ENCODE results near the gene CES3.
"Not testable (repeated sequence)": the region's sequence is repeated elsewhere in the genome, so short reads cannot be mapped to it uniquely, and the experiment has no call there.

Gene CES3

DNA sequence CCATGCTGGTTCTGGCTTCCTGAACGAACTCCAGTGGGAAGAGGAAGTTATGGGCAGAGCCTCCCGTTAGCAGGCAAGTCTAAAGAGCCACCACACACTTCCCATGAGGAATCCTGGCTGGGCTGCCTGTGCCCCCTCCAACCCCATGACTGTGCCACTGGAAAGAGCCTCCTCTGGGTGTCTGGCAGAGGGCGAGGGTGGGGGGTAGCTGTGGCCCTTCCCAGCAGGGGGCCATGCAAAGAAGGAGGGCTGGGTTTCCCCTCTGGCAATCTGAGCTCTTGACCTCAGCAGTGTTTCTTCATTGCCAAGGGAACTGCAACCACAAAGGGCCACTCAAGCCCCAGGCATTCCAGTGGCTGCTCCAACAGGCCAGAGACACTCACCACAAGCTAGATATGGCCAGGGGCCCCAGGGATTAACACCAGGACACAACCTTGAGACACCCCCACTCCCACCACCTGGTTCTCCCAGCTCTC, 34.1 kb upstream of the CES3 start:
- DNase-seq, result no peak

DNA sequence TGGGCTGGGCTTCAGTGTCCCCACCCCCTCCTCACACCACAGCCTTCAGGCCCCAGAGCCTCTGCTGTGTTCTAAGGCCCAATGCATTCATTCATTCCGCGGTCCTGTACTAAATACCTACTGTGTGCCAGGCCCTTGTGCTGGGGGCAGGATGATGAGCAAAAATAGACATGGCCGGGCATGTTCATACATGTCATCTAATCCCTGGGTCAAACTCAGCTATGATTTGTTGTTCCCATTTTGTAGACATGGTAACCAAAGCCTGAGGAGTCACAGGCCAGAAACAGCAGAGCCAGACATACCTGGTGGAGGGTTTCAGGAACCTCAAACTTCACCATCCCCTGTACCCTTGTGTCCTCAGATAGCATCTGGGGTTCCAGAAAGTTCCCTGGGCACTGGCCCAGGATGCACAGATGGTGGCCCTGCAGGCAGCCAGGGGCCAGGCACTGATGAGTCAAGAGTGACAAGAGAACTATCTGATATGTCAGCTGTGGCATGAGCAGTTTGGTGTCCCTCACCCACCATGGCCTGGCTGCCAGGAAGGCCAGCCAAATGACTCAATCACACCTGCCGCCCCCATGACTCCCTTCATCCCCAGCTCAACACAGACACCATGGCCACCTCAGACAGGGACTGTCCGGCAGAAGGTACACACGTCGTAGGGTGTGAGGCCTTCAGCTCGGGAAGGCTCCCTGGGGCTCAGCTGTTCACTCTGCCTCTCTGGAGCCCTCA, 33.0 kb upstream of the CES3 start:
- no peak for DNase-seq

GRCh38 chr16:66928702-66929388, 32.2 kb upstream of the CES3 start:
- no peak for DNase-seq

- no peak for DNase-seq
Measured at GRCh38 chr16:66930189-66930588, 30.9 kb upstream of the CES3 start.

DNA sequence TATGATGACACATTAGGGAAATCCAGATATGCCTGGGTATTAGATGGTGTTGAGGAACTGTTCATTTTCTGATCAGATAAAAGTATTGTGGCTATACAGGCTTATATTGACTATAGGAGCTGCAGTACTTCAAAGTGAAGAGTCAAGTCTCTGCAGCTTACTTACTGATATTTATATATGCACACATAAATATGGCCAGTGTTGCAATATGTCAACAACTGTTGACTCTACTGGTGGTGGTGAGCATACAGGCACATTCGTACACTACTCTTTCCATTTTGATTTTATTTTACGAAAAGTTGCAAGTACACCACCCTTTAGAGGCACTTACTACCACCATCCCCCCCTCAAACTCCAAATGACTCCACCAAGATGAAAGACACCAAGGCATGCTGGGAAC, 29.4 kb upstream of the CES3 start:
- DNase-seq, result no peak

- DNase-seq, result no peak
Measured at GRCh38 chr16:66932076-66932475, 29.0 kb upstream of the CES3 start.

- no peak for DNase-seq
Measured at GRCh38 chr16:66933776-66934137, 27.3 kb upstream of the CES3 start.

DNA sequence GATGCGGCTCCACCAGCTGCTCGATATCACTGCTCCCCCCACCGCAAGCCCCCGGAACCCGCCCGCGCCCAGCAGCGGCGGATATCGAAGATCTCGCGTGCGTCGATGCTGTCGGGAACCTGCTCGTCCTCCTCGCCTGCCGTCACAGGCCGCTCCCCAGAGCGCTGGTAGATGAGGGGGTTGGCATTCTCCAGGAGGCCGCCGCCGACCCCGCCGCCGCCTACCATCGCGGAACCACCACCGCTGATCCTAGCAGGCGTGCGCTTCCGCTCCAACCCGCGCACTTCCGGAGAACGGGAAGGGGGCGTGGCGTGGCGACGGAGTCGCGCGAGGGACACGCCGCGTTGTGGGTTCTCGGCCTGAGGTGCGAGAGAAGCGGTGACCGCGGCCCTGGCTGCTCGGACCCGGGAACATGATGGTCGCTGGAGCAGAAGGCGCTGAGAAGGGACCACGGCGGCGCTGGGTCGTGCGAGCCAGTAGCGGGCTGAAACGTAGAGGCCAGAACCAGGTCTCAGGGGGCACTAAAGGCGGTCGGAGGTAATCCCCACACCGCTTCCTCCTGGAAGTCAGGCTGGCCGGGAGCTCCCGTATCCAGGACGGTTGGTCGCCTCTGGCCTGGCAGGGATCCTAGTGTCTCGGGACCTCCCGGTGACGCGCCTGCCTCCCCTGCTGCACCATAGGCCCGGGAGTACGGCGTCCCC, 26.8 kb upstream of the CES3 start, which contains the start of gene CIAO2B:
Gene CIAO2B, minus strand, starts transcription at position 265 of the 701 bp plus-strand sequence. Its CDS starts 38 bp downstream, at position 227.
- DNase-seq, result no peak

DNA sequence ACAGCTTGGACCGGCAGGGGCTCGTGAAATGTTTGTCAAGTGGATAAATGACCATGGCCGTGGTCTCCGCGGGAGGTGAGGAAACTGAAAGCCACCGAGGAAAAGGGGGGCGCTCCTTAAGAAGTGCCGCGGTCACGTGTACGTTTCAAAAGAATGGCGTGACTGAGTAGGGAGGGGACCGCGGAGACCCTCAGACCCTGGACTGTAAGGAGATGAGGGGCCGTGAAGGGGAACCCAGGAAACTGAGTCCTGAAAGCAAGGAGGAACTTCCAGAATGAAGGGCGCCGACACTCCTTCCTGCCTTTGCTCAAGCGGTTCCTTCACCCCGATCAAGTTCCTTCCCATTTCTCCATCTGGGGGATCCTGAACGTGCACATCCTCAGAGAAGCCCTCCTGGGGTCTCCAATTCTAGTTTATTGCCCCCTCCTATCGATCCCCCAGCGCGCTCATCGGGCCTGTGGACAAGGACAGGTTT, 26.2 kb upstream of the CES3 start:
- DNase-seq, result not testable (repeated sequence)

- no peak for DNase-seq
Measured at GRCh38 chr16:66935314-66936011, 25.6 kb upstream of the CES3 start, which contains the start of gene CES2. CES2 (plus strand) TSS chr16:66935516; CDS start chr16:66935636, 120 bp downstream.

- no peak for DNase-seq
Measured at GRCh38 chr16:66936462-66936861, 24.6 kb upstream of the CES3 start.

GRCh38 chr16:66936889-66937554, 24.0 kb upstream of the CES3 start:
- DNase-seq, result no peak

GRCh38 chr16:66937725-66938337, 23.2 kb upstream of the CES3 start:
- no peak for DNase-seq

DNA sequence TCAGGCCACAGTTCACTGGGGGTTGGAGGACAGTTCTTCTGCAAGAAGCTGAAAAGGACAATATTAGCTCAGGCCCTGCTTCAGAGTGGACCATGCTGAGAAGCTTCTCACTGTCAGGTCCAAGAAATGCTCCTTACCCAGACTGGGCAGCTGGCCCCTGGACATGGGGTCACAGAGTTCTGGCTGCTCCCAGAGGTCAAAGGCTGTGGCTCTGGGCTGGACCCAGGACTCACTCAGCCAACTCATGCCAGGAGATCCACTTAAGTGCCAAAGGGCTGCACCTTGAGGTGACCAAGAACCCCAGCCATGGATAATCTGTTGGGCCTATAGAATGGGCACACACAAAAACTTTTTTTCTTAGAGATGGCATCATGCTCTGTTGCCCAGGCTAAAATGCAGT, 21.7 kb upstream of the CES3 start:
- DNase-seq, result no peak

DNA sequence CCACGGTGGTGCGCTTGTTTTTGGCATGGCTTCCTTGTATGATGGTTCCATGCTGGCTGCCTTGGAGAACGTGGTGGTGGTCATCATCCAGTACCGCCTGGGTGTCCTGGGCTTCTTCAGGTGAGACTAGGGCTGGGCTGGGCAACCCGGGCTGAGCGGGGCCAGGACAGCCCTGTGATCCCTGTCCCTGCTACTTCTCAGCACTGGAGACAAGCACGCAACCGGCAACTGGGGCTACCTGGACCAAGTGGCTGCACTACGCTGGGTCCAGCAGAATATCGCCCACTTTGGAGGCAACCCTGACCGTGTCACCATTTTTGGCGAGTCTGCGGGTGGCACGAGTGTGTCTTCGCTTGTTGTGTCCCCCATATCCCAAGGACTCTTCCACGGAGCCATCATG, 20.8 kb upstream of the CES3 start:
- no peak for DNase-seq

GRCh38 chr16:66942981-66943380, 18.1 kb upstream of the CES3 start:
- no peak for DNase-seq

DNA sequence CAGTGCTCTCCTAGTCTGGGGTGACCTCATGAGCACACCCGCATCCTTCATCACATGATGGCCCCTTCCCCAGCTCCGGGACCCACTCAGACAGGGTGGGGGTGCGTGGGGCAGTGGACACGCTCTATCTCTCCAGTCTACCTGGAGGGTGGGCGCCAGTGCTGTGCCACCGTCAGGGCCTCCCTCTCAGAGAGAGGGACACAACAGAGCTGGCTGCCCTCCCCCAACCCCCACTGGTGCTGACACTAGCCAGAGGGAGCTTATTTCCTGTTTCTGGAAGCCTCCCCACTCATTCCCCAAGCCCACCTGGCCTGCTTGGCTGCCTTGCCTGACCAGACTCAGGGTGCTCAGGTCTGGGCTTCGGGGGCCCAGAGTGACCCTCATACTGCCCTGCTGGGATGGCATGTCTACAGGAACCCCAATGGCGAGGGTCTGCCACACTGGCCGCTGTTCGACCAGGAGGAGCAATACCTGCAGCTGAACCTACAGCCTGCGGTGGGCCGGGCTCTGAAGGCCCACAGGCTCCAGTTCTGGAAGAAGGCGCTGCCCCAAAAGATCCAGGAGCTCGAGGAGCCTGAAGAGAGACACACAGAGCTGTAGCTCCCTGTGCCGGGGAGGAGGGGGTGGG, 17.5 kb upstream of the CES3 start:
- DNase-seq, result no peak

GRCh38 chr16:66944054-66944441, 17.0 kb upstream of the CES3 start:
- DNase-seq, result no peak

DNA sequence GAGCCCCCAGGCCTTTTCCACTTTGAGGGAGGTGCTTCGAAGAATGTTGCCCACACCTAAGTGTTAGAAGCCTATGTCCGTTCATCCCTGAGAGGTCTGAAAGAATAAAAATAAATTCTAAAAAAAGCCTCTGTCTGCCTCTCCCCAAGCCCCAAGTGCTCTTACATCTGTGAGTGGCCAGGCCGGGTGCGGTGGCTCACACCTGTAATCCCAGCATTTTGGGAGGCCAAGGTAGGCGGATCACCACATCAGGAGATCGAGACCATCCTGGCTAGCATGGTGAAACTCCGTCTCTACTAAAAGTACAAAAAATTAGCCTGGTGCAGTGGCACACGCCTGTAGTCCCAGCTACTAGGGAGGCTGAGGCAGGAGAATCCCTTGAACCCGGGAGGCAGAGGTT, 16.1 kb upstream of the CES3 start:
- DNase-seq, result not testable (repeated sequence)

DNA sequence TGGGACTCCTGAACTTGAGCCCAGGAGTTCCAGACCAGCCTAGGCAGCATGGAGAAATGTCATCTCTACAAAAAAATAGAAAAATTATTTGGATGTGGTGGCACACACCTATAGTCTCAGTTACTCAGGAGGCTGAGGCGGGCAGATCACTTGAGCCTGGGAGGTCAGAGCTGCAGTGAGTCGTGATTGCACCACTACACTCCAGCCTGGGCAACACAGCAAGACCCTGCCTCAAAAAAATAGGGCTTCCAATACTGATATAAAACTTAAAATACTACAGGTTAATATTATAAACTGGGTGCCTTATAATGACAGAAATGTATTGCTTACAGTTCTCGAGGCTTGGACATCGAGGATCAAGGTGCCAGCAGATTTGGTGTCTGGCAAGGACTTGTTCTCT, 15.1 kb upstream of the CES3 start:
- DNase-seq, result no peak

- no peak for DNase-seq
Measured at GRCh38 chr16:66946541-66946940, 14.5 kb upstream of the CES3 start.

- no peak for DNase-seq
Measured at GRCh38 chr16:66946974-66947301, 14.1 kb upstream of the CES3 start.

Measured in NCI-H187 treated with DMSO at 0.1 percent for 48 hours (cell line).